Adrenal gland (tissue), 12 donors: Measurements from ENCODE around the gene DOCK9. TPM values are rescaled to one million over a fixed set of nuclear protein-coding genes. Genes with fewer than 3 reads are reported as not detected.

Source experiments
- DNase-seq, 7 donors: peaks; one replicate each; pipeline ENCODE4 v3.0.0-alpha.2; 2019 to 2020
- H3K27ac ChIP-seq, 5 donors: fragments of 200-600 bp; sonication (generic) in 4 of 5; 1 replicate in 3 of 5; 2 replicates in 2 of 5; pipeline versions ENCODE4 v1.5.1 to v1.8.0; 2016 to 2020; ENCODE audit warnings: mild to moderate bottlenecking in 1 of 5
- H3K27me3 ChIP-seq: fragments of 200-600 bp; 2 replicates; pipeline ENCODE4 v1.8.0; 2021
- H3K36me3 ChIP-seq, 2 donors: fragments of 200-600 bp; replicated peaks in 1 of 2; 1 replicate in 1 of 2; 2 replicates in 1 of 2; pipeline versions ENCODE4 v1.5.1 to v1.8.0; 2018 to 2022
- H3K4me1 ChIP-seq, 2 donors: fragments of 200-600 bp; replicated peaks in 1 of 2; 1 replicate in 1 of 2; 2 replicates in 1 of 2; pipeline versions ENCODE4 v1.5.1 to v1.8.0; 2018 to 2021
- H3K4me3 ChIP-seq, 4 donors: fragments of 200-600 bp; sonication (generic) in 3 of 4; one replicate each; pipeline ENCODE4 v1.5.1; 2016 to 2018
- H3K9me3 ChIP-seq, 3 donors: fragments of 200-600 bp; sonication (generic) in 1 of 3; replicated peaks in 1 of 3; 1 replicate in 2 of 3; 2 replicates in 1 of 3; pipeline versions ENCODE4 v1.5.1 to v1.8.0; 2016 to 2021
- CTCF ChIP-seq, 6 experiments: fragments of 450-650 bp in 4 of 6; fragments of 200-600 bp in 2 of 6; sonication (generic) in 1 of 6; IDR thresholded peaks; 1 replicate in 5 of 6; 2 replicates in 1 of 6; pipeline versions ENCODE4 v1.5.1 to v1.8.0; 2016 to 2021; ENCODE audit warnings: antibody characterized with exemption in 6 of 6, mild to moderate bottlenecking in 2 of 6, moderate library complexity in 1 of 6
- POLR2A ChIP-seq, 2 donors: fragments of 450-650 bp; IDR thresholded peaks; one replicate each; pipeline ENCODE4 v1.6.1; 2017; ENCODE audit warnings: antibody characterized with exemption in 2 of 2, mild to moderate bottlenecking in 2 of 2, moderate library complexity in 1 of 2
- WGBS, 4 donors: extraction: QIAGEN DNeasy Blood & Tissue Kit in 2 of 4; methylation state at CpG; one replicate each; pipeline versions ENCODE4 v1.1.5 to v1.1.7; 2013 to 2017; 5-methylcytosine and 5-hydroxymethylcytosine counted together
- intact Hi-C, 2 donors: fragments of 100-400 bp; cut with DNase I; formaldehyde crosslinking; loops; one replicate each; pipeline versions ENCODE4 v1.14.1 to v1.15.0; 2022 to 2023
- polyA plus RNA-seq, 3 donors: library from polyadenylated mRNA; stranded (reverse); fragments of 200-250 nt in 2 of 3; fragments of 350-450 nt in 1 of 3; fragmentation: Illumina TruSeq in 1 of 3; extraction: RNeasy Lipid Tissue Mini Kit (QIAGEN cat#74804) in 1 of 3; gene quantifications; one replicate each; pipeline ENCODE4 v1.2.3, GENCODE V29; 2013 to 2014
- total RNA-seq, 9 donors: library from RNA; depleted of rRNA in 4 of 9; stranded (reverse); fragments of >200 nt in 4 of 9; fragments of 120-200 nt in 1 of 9; fragmentation: NEBNext Ultra II Directional in 1 of 9; extraction: Animal tissue kit (Norgen Biotek cat#: 25700) in 1 of 9; gene quantifications; one replicate each; pipeline versions ENCODE4 v1.1.0 to v1.2.4, GENCODE V29; 2013 to 2023
- donor health status: healthy with polysubstance abuse.
- donor health status: Bipolar disorder and iron deficiency.
- donor health status: DM: yes; HTN: yes; CAD: no.
- donor health status: DM: no; HTN: no; CAD: no.
- donor health status: DM: no; HTN: no; CAD: no.
- donor health status: DM: yes; HTN: yes; CAD: no.

Gene DOCK9
- total and polyA plus RNA-seq, 12 donors: 16.2 to 83.4 (median 51.9) TPM

GRCh38 chr13:98827449-98827848, 150.4 kb downstream of the DOCK9 start:
- intact Hi-C loops: no loop called here
- WGBS, 4 donors: 83 to 93% (median 87%) methylated on average over 14 of the region's 14 CpGs
- Histone ChIP-seq H3K4me3 (no peak overlapping the region), H3K4me1 (peaks cover 0 to 13% of the 10 kb centered on the region in 2 donors), H3K27ac (no peak overlapping the region), H3K27me3 (no peaks in the 10 kb centered on the region), H3K36me3 (peaks cover 0 to 14% of the 10 kb centered on the region in 2 donors), H3K9me3 (no peaks in the 10 kb centered on the region)
- TF ChIP-seq POLR2A (IDR thresholded peaks at IDR 0.05): no peak
- TF ChIP-seq CTCF (IDR thresholded peaks at IDR 0.05): no peak
- DNase-seq: no peak

GRCh38 chr13:98826146-98826545, 151.7 kb downstream of the DOCK9 start:
- Histone ChIP-seq H3K4me3 (no peak overlapping the region), H3K27ac (no peak overlapping the region), H3K27me3 (no peaks in the 10 kb centered on the region), H3K36me3 (peaks cover 0 to 14% of the 10 kb centered on the region in 2 donors), H3K4me1 (peaks cover 9 to 26% of the 10 kb centered on the region in 2 donors), H3K9me3 (no peaks in the 10 kb centered on the region)
- 77 to 82% (median 81%) methylated on average over 6 of the region's 6 CpGs for WGBS, 4 donors
- TF ChIP-seq CTCF (IDR thresholded peaks at IDR 0.05) (no peak), POLR2A (IDR thresholded peaks at IDR 0.05) (no peak)
- intact Hi-C loops: no loop called here
- DNase-seq: no peak

- H3K27ac ChIP-seq: no peak overlapping the region
- H3K4me3 ChIP-seq: no peak overlapping the region
- no peaks in the 10 kb centered on the region for H3K9me3 ChIP-seq
- no peak for TF ChIP-seq POLR2A (IDR thresholded peaks at IDR 0.05)
- no peak for TF ChIP-seq CTCF (IDR thresholded peaks at IDR 0.05)
- no peak for DNase-seq
- H3K4me1 ChIP-seq: peaks cover 9 to 30% of the 10 kb centered on the region in 2 donors
- WGBS, 4 donors: 76 to 85% (median 80%) methylated on average over 8 of the region's 8 CpGs
- H3K36me3 ChIP-seq: peaks cover 0 to 14% of the 10 kb centered on the region in 2 donors
- intact Hi-C loops: no loop called here
- no peaks in the 10 kb centered on the region for H3K27me3 ChIP-seq
These were observed 152.2 kb downstream of the DOCK9 start for GRCh38 chr13:98825659-98826058.

- Histone ChIP-seq H3K36me3 (peaks cover 0 to 14% of the 10 kb centered on the region in 2 donors), H3K4me1 (peaks cover 9 to 30% of the 10 kb centered on the region in 2 donors), H3K4me3 (no peak overlapping the region), H3K27me3 (no peaks in the 10 kb centered on the region), H3K9me3 (no peaks in the 10 kb centered on the region), H3K27ac (no peak overlapping the region)
- no peak for TF ChIP-seq POLR2A (IDR thresholded peaks at IDR 0.05)
- TF ChIP-seq CTCF (IDR thresholded peaks at IDR 0.05): no peak
- WGBS, 4 donors: 87 to 92% (median 90%) methylated on average over 12 to 13 of the region's 13 CpGs
- intact Hi-C loops: no loop called here
- DNase-seq: no peak
These were observed 153.3 kb downstream of the DOCK9 start for GRCh38 chr13:98824376-98825160.
